HepG2 (cell line): Measurements from ENCODE around the gene VWA3B.

Experiments
- ETS1 ChIP-seq: sonication (generic); formaldehyde crosslinking; IDR thresholded peaks from 2 replicates; pipeline ENCODE4 v1.4.0; 2020; ENCODE audit warnings: missing genetic modification reagents
- EZH2 ChIP-seq: conservative IDR thresholded peaks from 2 replicates; pipeline ENCODE4 v1.6.1; 2012; ENCODE audit warnings: mild to moderate bottlenecking, low read depth, low read length, moderate library complexity
- KDM5A ChIP-seq: fragments of 200-600 bp; sonication (generic); IDR thresholded peaks from 2 replicates; pipeline ENCODE4 v1.7.0; 2018; ENCODE audit warnings: antibody characterized with exemption, mild to moderate bottlenecking, low read length, borderline replicate concordance
- NFE2L1 ChIP-seq: sonication (generic); formaldehyde crosslinking; IDR thresholded peaks from 2 replicates; pipeline ENCODE4 v1.4.0; 2020; ENCODE audit warnings: missing genetic modification reagents, mild to moderate bottlenecking, borderline replicate concordance
- ZBTB44 ChIP-seq: sonication (generic); formaldehyde crosslinking; IDR thresholded peaks from 2 replicates; pipeline ENCODE4 v1.4.0; 2020; ENCODE audit warnings: missing genetic modification reagents

DNA sequence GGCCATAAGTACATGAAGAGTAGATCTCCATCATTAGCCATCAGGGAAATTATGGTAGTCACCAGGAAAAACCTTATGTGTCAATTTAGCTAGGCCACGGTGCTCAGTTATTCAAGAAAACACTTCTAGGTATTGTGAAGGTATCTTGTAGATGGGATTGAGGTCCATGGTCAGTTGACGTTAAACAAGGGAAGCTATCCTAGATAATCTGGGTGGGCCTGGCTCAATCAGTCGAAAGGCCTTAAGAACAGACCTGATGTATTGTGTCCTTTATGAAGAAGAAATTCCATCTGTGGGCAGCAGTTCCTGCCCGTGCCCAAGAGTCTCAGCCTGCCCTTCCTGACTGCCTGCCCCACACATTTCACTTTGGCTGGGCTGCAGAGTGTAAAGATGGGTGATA is 242.6 kb downstream of the VWA3B start:
- no peak for TF ChIP-seq KDM5A
- TF ChIP-seq ETS1 (CRISPR knock-in tag): no peak
- no peak for TF ChIP-seq NFE2L1 (CRISPR knock-in tag)
- TF ChIP-seq ZBTB44 (CRISPR knock-in tag): no peak
- no peak for TF ChIP-seq EZH2
